ENCODE data around the gene FRMPD2.
"Not testable (repeated sequence)": the region's sequence is repeated elsewhere in the genome, so short reads cannot be mapped to it uniquely, and the experiment has no call there.

The FRMPD2 gene

GRCh38 chr10:48143721-48144642, 130.5 kb downstream of the FRMPD2 start:
- DNase-seq: not testable (repeated sequence)

- not testable (repeated sequence) for DNase-seq
Measured at GRCh38 chr10:48140949-48141348, 133.5 kb downstream of the FRMPD2 start.

GRCh38 chr10:48139953-48140850, 134.3 kb downstream of the FRMPD2 start:
- DNase-seq: not testable (repeated sequence)

- DNase-seq: not testable (repeated sequence)
Measured at GRCh38 chr10:48128954-48129353, 145.5 kb downstream of the FRMPD2 start.

- not testable (repeated sequence) for DNase-seq
Measured at GRCh38 chr10:48126251-48126650, 148.2 kb downstream of the FRMPD2 start.

- not testable (repeated sequence) for DNase-seq
Measured at GRCh38 chr10:48125631-48126030, 148.9 kb downstream of the FRMPD2 start.

GRCh38 chr10:48122618-48123017, 151.9 kb downstream of the FRMPD2 start:
- not testable (repeated sequence) for DNase-seq

- DNase-seq: not testable (repeated sequence)
Measured at GRCh38 chr10:48110277-48110676, 164.2 kb downstream of the FRMPD2 start.

All from hypothalamus (tissue), 51 donors.